ENCODE data around the gene NOC4L.
"Not testable (repeated sequence)": the region's sequence is repeated elsewhere in the genome, so short reads cannot be mapped to it uniquely, and the experiment has no call there.

NOC4L gene

GRCh38 chr12:132144115-132144809, at the start of gene NOC4L, which contains the start of gene DDX51:
NOC4L (plus strand) TSS chr12:132144457; CDS start chr12:132144489, 32 bp downstream.
DDX51 (minus strand) TSS chr12:132144319; CDS start chr12:132144296, 23 bp downstream.
- DNase-seq = peak; percentile 65

GRCh38 chr12:132095520-132096409, 48.5 kb upstream of the NOC4L start:
- no peak for DNase-seq

GRCh38 chr12:132099739-132100138, 44.5 kb upstream of the NOC4L start:
- DNase-seq = no peak

- DNase-seq = no peak
Measured at GRCh38 chr12:132100306-132101065, 43.8 kb upstream of the NOC4L start.

GRCh38 chr12:132102297-132102696, 42.0 kb upstream of the NOC4L start:
- no peak for DNase-seq

GRCh38 chr12:132103072-132103471, 41.2 kb upstream of the NOC4L start:
- DNase-seq = not testable (repeated sequence)

- no peak for DNase-seq
Measured at GRCh38 chr12:132103542-132104308, 40.5 kb upstream of the NOC4L start.

GRCh38 chr12:132105467-132105866, 38.8 kb upstream of the NOC4L start:
- DNase-seq = no peak

- no peak for DNase-seq
Measured at GRCh38 chr12:132106921-132107320, 37.3 kb upstream of the NOC4L start.

GRCh38 chr12:132108211-132108832, 35.9 kb upstream of the NOC4L start:
- no peak for DNase-seq

GRCh38 chr12:132109741-132110140, 34.5 kb upstream of the NOC4L start:
- no peak for DNase-seq

GRCh38 chr12:132110677-132111076, 33.6 kb upstream of the NOC4L start:
- no peak for DNase-seq

- no peak for DNase-seq
Measured at GRCh38 chr12:132111654-132112304, 32.5 kb upstream of the NOC4L start.

- DNase-seq = no peak
Measured at GRCh38 chr12:132114667-132115066, 29.6 kb upstream of the NOC4L start.

- no peak for DNase-seq
Measured at GRCh38 chr12:132115500-132115899, 28.8 kb upstream of the NOC4L start.

GRCh38 chr12:132116709-132117557, 27.3 kb upstream of the NOC4L start:
- DNase-seq = no peak

- DNase-seq = no peak
Measured at GRCh38 chr12:132117558-132117875, 26.7 kb upstream of the NOC4L start.

GRCh38 chr12:132118876-132119275, 25.4 kb upstream of the NOC4L start:
- no peak for DNase-seq

GRCh38 chr12:132121283-132121682, 23.0 kb upstream of the NOC4L start:
- DNase-seq = no peak

- DNase-seq = no peak
Measured at GRCh38 chr12:132123970-132124765, 20.1 kb upstream of the NOC4L start.
